Measurements from ENCODE around the gene FGD6. TPM values are rescaled to one million over a fixed set of nuclear protein-coding genes. Genes with fewer than 3 reads are reported as not detected.

The FGD6 gene
- total and polyA plus RNA-seq, 2 donors (not counting 1 experiment from before 2014, with no cell fraction given), result 3.3 to 4.7 TPM

- H3K27me3 ChIP-seq (ENCODE audit: control insufficient read depth, insufficient read depth, low read length), result no peaks in the 10 kb centered on the region
- H2AFZ ChIP-seq (ENCODE audit: low read length), result no peak overlapping the region
- no peak overlapping the region for H3K4me2 ChIP-seq (ENCODE audit: extremely low read depth, insufficient read depth, low read length)
- no peak overlapping the region for H3K9ac ChIP-seq (ENCODE audit: insufficient read depth, low read length)
- H3K27ac ChIP-seq (ENCODE audit: insufficient read depth, low read length), result no peak overlapping the region
- peaks cover 13% of the 10 kb centered on the region for H3K79me2 ChIP-seq (ENCODE audit: control insufficient read depth, insufficient read depth, low read length)
- peak; percentile 70 to 87 for TF ChIP-seq CTCF (conservative IDR thresholded peaks at IDR 0.05 in 1 of 2, IDR thresholded peaks at IDR 0.05 in 1 of 2; ENCODE audit: low read depth in 1 of 2, low read length in 2 of 2)
- no peak for TF ChIP-seq EZH2 (IDR thresholded peaks at IDR 0.05; ENCODE audit: low read length, missing control alignments)
- no peaks in the 10 kb centered on the region for H3K36me3 ChIP-seq (ENCODE audit: control insufficient read depth, insufficient read depth, low read length)
- no peaks in the 10 kb centered on the region for H3K9me3 ChIP-seq (ENCODE audit: control insufficient read depth, insufficient read depth, low read depth, low read length)
- H3K4me3 ChIP-seq (replicated peaks in 1 of 4; ENCODE audit: control extremely low read depth in 1 of 4, insufficient read depth in 1 of 4, low read depth in 3 of 4, low read length in 4 of 4), result peak overlapping the region in 2 of 4 experiments; percentile 85 to 93
- DNase-seq (ENCODE audit: low read depth in 2 of 2), result no peak
- no peaks in the 10 kb centered on the region for H3K4me1 ChIP-seq (ENCODE audit: control insufficient read depth, extremely low read depth, insufficient read depth, low read length)
- H4K20me1 ChIP-seq (ENCODE audit: control insufficient read depth, extremely low read depth, insufficient read depth, low read length), result no peaks in the 10 kb centered on the region
These were observed 143.4 kb downstream of the FGD6 start for GRCh38 chr12:95073698-95074520.

- peak within 1 kb of the TSS; percentile 88 for H3K4me2 ChIP-seq (ENCODE audit: extremely low read depth, insufficient read depth, low read length)
- H3K9me3 ChIP-seq (ENCODE audit: control insufficient read depth, insufficient read depth, low read depth, low read length), result no peaks in the 10 kb centered on the region
- peak within 1 kb of the TSS; percentile 85 to 98 (median 92) for H3K4me3 ChIP-seq (replicated peaks in 1 of 4; ENCODE audit: control extremely low read depth in 1 of 4, insufficient read depth in 1 of 4, low read depth in 3 of 4, low read length in 4 of 4)
- H3K27me3 ChIP-seq (ENCODE audit: control insufficient read depth, insufficient read depth, low read length), result no peaks in the 10 kb centered on the region
- H3K4me1 ChIP-seq (ENCODE audit: control insufficient read depth, extremely low read depth, insufficient read depth, low read length), result no peaks in the 10 kb centered on the region
- H3K27ac ChIP-seq (ENCODE audit: insufficient read depth, low read length), result peak within 1 kb of the TSS; percentile 60
- peak; percentile 90 to 95 for DNase-seq (ENCODE audit: low read depth in 2 of 2)
- peak within 1 kb of the TSS; percentile 86 for H3K9ac ChIP-seq (ENCODE audit: insufficient read depth, low read length)
- TF ChIP-seq CTCF (conservative IDR thresholded peaks at IDR 0.05 in 1 of 2, IDR thresholded peaks at IDR 0.05 in 1 of 2; ENCODE audit: low read depth in 1 of 2, low read length in 2 of 2) (no peak), EZH2 (IDR thresholded peaks at IDR 0.05; ENCODE audit: low read length, missing control alignments) (no peak)
- no peaks in the 10 kb centered on the region for H3K36me3 ChIP-seq (ENCODE audit: control insufficient read depth, insufficient read depth, low read length)
- peaks cover 13% of the 10 kb centered on the region for H3K79me2 ChIP-seq (ENCODE audit: control insufficient read depth, insufficient read depth, low read length)
- peak within 1 kb of the TSS; percentile 90 for H2AFZ ChIP-seq (ENCODE audit: low read length)
- H4K20me1 ChIP-seq (ENCODE audit: control insufficient read depth, extremely low read depth, insufficient read depth, low read length), result no peaks in the 10 kb centered on the region
These were observed 144.2 kb downstream of the FGD6 start, which contains the start of gene NR2C1 for GRCh38 chr12:95072900-95073697. Gene NR2C1, minus strand, starts transcription at chr12:95073618. Its CDS starts 6,234 bp downstream, at chr12:95067384.

- Histone ChIP-seq H3K27me3 (ENCODE audit: control insufficient read depth, insufficient read depth, low read length) (no peaks in the 10 kb centered on the region), H3K9ac (ENCODE audit: insufficient read depth, low read length) (no peak overlapping the region), H3K4me2 (ENCODE audit: extremely low read depth, insufficient read depth, low read length) (no peak overlapping the region), H3K79me2 (ENCODE audit: control insufficient read depth, insufficient read depth, low read length) (peaks cover 13% of the 10 kb centered on the region), H3K4me1 (ENCODE audit: control insufficient read depth, extremely low read depth, insufficient read depth, low read length) (no peaks in the 10 kb centered on the region), H3K4me3 (replicated peaks in 1 of 4; ENCODE audit: control extremely low read depth in 1 of 4, insufficient read depth in 1 of 4, low read depth in 3 of 4, low read length in 4 of 4) (no peak overlapping the region), H4K20me1 (ENCODE audit: control insufficient read depth, extremely low read depth, insufficient read depth, low read length) (no peaks in the 10 kb centered on the region), H3K27ac (ENCODE audit: insufficient read depth, low read length) (no peak overlapping the region), H2AFZ (ENCODE audit: low read length) (no peak overlapping the region), H3K36me3 (ENCODE audit: control insufficient read depth, insufficient read depth, low read length) (no peaks in the 10 kb centered on the region), H3K9me3 (ENCODE audit: control insufficient read depth, insufficient read depth, low read depth, low read length) (no peaks in the 10 kb centered on the region)
- TF ChIP-seq CTCF (conservative IDR thresholded peaks at IDR 0.05 in 1 of 2, IDR thresholded peaks at IDR 0.05 in 1 of 2; ENCODE audit: low read depth in 1 of 2, low read length in 2 of 2), result no peak
- no peak for TF ChIP-seq EZH2 (IDR thresholded peaks at IDR 0.05; ENCODE audit: low read length, missing control alignments)
- DNase-seq (ENCODE audit: low read depth in 2 of 2), result no peak
These were observed 146.9 kb downstream of the FGD6 start for GRCh38 chr12:95070378-95070777.

All from fibroblast of lung (primary cell).